OCI-LY1 (cell line): ENCODE results near the gene NALF2.

Experiments used
- H2AFZ ChIP-seq: fragments of 200-600 bp; sonication (generic), shearing (Covaris generic); 2 replicates; pipeline ENCODE4 v1.6.0; 2014; ENCODE audit warnings: antibody characterized with exemption, mild to moderate bottlenecking, low read length
- H3F3A ChIP-seq: fragments of 200-600 bp; sonication (generic), shearing (Covaris generic); 2 replicates; pipeline ENCODE4 v1.6.0; 2014; ENCODE audit warnings: mild to moderate bottlenecking, antibody characterized with exemption, low read length, moderate library complexity; ENCODE audit not compliant: insufficient read depth
- H3K27ac ChIP-seq: fragments of 200-600 bp; sonication (generic); 2 replicates; pipeline ENCODE4 v1.5.1; 2014; ENCODE audit warnings: low read length, mixed run types, mild to moderate bottlenecking, low read depth; ENCODE audit not compliant: poor library complexity, severe bottlenecking
- H3K27me3 ChIP-seq: fragments of 200-600 bp; sonication (generic); 2 replicates; pipeline ENCODE4 v1.6.0; 2014; ENCODE audit warnings: antibody characterized with exemption, mild to moderate bottlenecking, low read length, moderate library complexity; ENCODE audit not compliant: insufficient read depth
- H3K36me3 ChIP-seq: fragments of 200-600 bp; sonication (generic); 2 replicates; pipeline ENCODE4 v1.6.1; 2014; ENCODE audit warnings: mild to moderate bottlenecking, antibody characterized with exemption, low read length, moderate library complexity, mixed read lengths; ENCODE audit not compliant: insufficient read depth
- H3K4me1 ChIP-seq: fragments of 200-600 bp; sonication (generic); 2 replicates; pipeline ENCODE4 v1.5.1; 2014; ENCODE audit warnings: mild to moderate bottlenecking, low read length, moderate library complexity; ENCODE audit not compliant: insufficient read depth, severe bottlenecking
- H3K4me2 ChIP-seq: fragments of 200-600 bp; sonication (generic), shearing (Covaris generic); 2 replicates; pipeline ENCODE4 v1.6.1; 2014; ENCODE audit warnings: low read length
- H3K4me3 ChIP-seq: fragments of 200-600 bp; sonication (generic); 2 replicates; pipeline ENCODE4 v1.5.1; 2014; ENCODE audit warnings: low read length, low read depth, mild to moderate bottlenecking, mixed read lengths; ENCODE audit not compliant: poor library complexity, severe bottlenecking
- H3K79me2 ChIP-seq: fragments of 200-600 bp; shearing (Covaris generic); 2 replicates; pipeline ENCODE4 v1.6.1; 2016; ENCODE audit warnings: mixed run types, low read length, mixed read lengths; ENCODE audit not compliant: insufficient read depth
- H3K9ac ChIP-seq: fragments of 200-600 bp; sonication (generic), shearing (Covaris generic); 2 replicates; pipeline ENCODE4 v1.6.1; 2014; ENCODE audit warnings: mild to moderate bottlenecking, low read length, mixed read lengths
- H3K9me2 ChIP-seq: fragments of 200-600 bp; sonication (generic), shearing (Covaris generic); 2 replicates; pipeline ENCODE4 v1.6.1; 2014; ENCODE audit warnings: low read depth, mild to moderate bottlenecking, low read length, mixed read lengths
- H3K9me3 ChIP-seq: fragments of 200-600 bp; shearing (Covaris generic); 2 replicates; pipeline ENCODE4 v1.6.1; 2014; ENCODE audit warnings: low read length, mixed read lengths
- H4K20me1 ChIP-seq: fragments of 200-600 bp; sonication (generic), shearing (Covaris generic); 2 replicates; pipeline ENCODE4 v1.6.0; 2016; ENCODE audit warnings: mild to moderate bottlenecking, low read length; ENCODE audit not compliant: insufficient read depth
- CTCF ChIP-seq: fragments of 200-600 bp; sonication (generic), shearing (Covaris generic); IDR thresholded peaks from 2 replicates; pipeline ENCODE4 v1.5.1; 2017; ENCODE audit warnings: mild to moderate bottlenecking, antibody characterized with exemption, low read length, moderate library complexity, mixed read lengths
- EZH2 ChIP-seq: fragments of 200-600 bp; sonication (generic), shearing (Covaris generic); IDR thresholded peaks from 2 replicates; pipeline ENCODE4 v1.8.0; 2017; ENCODE audit warnings: borderline replicate concordance, mixed run types, mild to moderate bottlenecking, antibody characterized with exemption, low read length, moderate library complexity, mixed read lengths

Gene NALF2

GRCh38 chrX:69552512-69552911 is 48.4 kb downstream of the NALF2 start:
- no peaks in the 10 kb centered on the region for H3K9me3 ChIP-seq
- TF ChIP-seq EZH2 (no peak), CTCF (no peak)
- no peak overlapping the region for H3K27ac ChIP-seq
- H4K20me1 ChIP-seq = no peaks in the 10 kb centered on the region
- no peaks in the 10 kb centered on the region for H3F3A ChIP-seq
- no peak overlapping the region for H3K4me3 ChIP-seq
- H3K36me3 ChIP-seq = no peaks in the 10 kb centered on the region
- no peaks in the 10 kb centered on the region for H3K9me2 ChIP-seq
- H3K27me3 ChIP-seq = no peaks in the 10 kb centered on the region
- no peaks in the 10 kb centered on the region for H3K79me2 ChIP-seq
- no peaks in the 10 kb centered on the region for H3K4me1 ChIP-seq
- no peak overlapping the region for H2AFZ ChIP-seq
- no peak overlapping the region for H3K4me2 ChIP-seq
- H3K9ac ChIP-seq = no peak overlapping the region
